COLO668 (cell line): ENCODE data around the gene NAB2.

Experiments
- DNase-seq: peaks from one replicate; lab custom pipeline; 2025; ENCODE audit not compliant: unreplicated experiment; lab: John Stamatoyannopoulos, UW

Gene NAB2

GRCh38 chr12:57092876-57093414, 4.0 kb downstream of the NAB2 start:
- DNase-seq = no peak

GRCh38 chr12:57093415-57094207, 4.7 kb downstream of the NAB2 start:
- no peak for DNase-seq

- DNase-seq = no peak
These were observed 5.6 kb downstream of the NAB2 start for GRCh38 chr12:57094208-57095160.

DNA sequence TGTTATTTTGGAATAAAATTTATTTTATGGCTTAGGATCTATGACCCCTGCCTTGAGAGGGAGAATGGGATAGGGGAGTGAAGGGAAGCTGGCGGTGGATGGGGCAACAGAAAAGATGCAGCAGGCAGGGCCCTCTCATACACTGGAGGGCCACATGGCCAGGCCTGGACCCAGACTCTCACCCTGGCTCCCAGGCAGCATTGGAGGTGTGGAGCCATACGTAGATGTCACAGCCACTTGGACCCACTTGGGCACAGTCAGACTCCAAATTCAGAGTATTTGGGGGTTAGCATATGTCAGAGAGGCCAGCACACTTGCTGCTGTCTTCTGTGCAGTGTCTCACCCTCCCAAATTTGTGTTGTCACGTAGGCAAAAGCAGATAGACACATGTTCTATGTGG, 6.5 kb downstream of the NAB2 start:
- no peak for DNase-seq

DNA sequence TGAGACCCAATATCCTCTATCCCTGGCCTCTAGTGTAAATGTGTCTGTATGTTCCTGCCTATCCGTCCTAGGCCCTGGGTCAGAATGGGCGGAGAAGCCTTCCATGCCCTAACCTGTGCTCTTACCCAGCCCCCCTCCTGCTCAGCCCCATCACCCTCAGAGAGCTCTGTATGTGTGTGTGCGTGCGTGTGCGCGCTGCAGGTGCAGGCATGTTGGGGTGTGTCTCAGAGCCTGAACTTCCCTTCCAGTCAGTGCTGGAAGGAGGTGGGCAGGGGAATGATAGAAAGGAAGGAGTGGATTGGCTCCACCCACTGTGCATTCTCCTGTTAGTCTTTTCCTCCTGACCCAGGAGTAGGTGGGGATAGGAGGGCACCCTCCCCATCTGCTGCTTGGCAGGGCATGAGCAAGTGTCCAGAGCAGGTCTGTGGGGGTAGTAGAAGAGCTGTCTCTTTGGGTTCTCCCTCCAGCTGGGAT, 7.2 kb downstream of the NAB2 start:
- DNase-seq = no peak

- no peak for DNase-seq
These were observed 8.0 kb downstream of the NAB2 start for GRCh38 chr12:57096748-57097553.

GRCh38 chr12:57097554-57097835, 8.6 kb downstream of the NAB2 start:
- no peak for DNase-seq

DNA sequence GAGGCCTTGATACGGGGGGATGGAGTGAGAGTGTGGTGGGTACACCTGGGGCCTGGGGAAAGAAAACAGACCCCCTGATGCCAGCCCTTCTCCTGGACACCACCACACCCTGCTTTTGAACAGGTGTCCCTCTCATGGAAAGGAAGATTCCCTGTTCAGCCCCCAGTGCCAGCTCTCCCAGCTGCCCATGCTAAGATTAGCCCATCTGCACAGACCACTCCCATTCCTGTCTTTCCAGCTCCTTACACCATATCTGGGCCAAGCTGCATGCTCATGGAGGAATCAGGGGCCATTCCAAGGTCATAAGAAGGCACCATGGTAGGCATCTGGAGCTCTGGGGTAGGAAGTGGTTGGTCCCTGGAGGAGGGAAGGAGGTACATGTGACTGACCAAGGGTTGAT, 9.6 kb downstream of the NAB2 start:
- no peak for DNase-seq

DNA sequence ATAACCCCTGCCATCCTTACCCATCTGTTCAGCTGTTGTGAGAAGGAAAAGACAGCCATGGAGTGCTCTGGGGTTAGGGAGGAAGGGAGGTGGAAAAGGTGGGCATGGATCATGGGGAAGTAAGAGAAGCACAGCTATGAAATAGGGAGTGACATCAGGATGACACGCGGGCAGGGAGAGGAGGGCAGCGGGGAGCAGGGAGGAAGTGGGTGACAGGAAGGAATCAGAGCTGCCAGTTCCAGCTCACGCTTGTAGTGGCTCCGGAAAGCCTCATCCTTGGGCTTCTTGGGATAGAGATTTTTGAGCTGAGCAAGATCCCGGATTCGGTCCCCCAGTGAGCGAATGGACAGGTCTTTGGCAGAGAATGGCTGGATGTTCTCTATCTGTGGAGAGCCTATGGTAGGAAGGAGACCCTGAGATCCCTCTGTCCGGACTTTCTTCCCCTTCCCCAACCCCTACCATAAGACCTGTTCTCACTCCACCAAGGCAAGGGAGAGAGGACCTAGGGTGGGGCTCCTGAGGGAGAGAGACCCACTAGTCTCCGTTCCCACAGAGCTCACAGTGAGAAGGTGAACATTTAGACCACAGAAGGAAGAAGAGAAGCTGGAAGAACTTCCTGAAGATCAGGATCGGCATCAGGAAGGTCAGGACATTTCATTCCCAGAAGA, 10.3 kb downstream of the NAB2 start:
- DNase-seq = no peak

- no peak for DNase-seq
These were observed 10.9 kb downstream of the NAB2 start for GRCh38 chr12:57099766-57100165.

- no peak for DNase-seq
These were observed 13.2 kb downstream of the NAB2 start for GRCh38 chr12:57101892-57102695.

- no peak for DNase-seq
These were observed 14.9 kb downstream of the NAB2 start for GRCh38 chr12:57103856-57104255.

DNA sequence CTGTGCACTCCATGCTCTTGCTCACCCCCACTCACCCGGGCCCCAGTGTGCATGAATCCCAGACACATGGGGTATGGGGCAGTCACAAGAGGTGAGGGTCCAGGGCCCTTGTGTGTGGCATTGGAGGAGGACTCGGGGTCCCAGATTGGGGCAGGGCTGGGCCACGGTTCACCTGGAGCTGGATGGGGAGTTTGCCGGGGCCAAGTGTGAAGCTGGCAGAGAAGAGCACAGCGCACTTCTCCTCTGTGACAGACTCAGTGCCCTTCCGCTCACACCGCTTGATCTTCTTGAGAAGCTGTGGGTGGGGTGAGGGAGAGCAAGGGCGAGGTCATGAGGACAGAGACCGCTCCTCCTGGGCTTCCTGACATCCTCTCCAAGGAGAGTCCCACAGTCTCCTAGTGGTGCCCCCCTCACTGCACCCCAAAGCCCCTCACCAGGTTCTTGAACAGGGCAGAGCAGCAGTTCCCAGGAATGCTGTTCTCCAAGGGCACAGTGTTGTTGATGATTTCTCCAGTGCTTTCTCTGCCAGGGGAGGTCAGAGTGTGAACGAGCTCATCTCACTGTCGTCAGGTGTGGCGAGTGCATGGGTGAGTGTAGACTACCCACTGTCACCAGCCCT, 15.5 kb downstream of the NAB2 start:
- DNase-seq = no peak

DNA sequence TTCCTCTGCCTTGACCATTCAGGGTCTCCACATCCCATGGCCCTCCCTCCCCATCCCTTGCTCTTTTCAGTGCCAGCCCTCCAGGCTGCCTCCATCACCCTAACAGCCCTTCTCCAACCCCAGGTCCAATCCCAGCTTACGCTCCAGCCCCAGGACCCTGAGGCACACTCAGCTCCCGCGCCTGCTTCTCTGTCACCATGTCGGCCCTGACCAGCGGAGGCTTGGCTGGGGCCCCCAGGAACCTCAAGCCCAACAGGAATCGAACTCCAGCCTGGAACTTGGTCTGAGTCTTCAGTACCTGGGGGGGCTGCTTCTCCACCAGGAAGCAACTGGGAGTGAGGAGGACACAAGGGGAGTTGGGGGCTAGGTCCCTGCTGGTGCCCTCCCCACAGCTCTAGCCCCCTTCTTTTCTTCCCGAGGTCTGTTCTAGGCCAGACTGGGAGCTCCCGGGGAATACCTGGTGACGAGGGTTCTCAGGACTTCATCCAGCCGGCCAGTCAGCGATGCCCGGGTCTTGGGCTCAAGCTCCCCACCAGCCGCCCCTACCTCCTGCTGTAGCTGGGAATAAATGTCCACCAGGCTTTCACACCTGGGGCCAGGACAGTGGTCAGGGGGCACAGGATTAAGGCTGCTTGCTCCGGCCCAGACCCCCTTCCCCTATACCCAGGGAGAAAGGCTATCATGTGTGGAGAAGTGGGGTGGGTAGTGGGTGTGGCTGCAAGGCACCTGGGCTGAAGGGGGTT, 16.3 kb downstream of the NAB2 start:
- DNase-seq = no peak

DNA sequence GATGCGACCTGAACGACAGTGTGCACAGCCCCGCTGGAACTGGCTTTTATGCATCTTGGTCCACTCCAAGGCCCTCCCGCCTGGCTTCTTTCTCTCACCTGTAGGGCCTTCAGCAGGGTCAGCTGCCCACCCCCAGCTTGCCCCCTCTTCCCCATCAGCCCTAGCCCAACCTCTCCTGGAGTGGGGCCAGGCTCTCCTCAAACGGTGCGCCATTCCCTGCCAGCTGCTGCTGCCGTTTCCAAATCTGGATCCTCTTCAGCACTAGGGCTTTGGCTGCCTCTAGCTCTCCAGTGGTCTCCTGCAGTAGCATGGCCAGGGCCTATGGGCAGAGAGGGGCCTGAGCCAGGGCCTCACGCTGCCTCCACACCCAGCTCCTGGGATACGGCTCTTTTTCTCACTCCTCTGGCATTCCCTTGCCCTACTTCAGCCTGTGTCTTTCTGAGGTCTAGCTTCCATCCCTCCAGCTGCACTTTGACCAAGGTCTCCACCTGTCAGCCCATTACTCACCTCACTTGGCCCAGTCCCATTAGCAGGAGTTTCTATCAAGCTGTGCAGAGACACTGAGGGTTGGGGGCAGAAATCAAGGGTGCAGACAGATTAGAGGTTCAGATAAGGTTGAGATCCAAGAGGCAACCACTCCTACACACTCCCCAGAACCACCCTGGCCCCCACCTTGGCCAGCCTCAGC, 17.3 kb downstream of the NAB2 start:
- no peak for DNase-seq

DNA sequence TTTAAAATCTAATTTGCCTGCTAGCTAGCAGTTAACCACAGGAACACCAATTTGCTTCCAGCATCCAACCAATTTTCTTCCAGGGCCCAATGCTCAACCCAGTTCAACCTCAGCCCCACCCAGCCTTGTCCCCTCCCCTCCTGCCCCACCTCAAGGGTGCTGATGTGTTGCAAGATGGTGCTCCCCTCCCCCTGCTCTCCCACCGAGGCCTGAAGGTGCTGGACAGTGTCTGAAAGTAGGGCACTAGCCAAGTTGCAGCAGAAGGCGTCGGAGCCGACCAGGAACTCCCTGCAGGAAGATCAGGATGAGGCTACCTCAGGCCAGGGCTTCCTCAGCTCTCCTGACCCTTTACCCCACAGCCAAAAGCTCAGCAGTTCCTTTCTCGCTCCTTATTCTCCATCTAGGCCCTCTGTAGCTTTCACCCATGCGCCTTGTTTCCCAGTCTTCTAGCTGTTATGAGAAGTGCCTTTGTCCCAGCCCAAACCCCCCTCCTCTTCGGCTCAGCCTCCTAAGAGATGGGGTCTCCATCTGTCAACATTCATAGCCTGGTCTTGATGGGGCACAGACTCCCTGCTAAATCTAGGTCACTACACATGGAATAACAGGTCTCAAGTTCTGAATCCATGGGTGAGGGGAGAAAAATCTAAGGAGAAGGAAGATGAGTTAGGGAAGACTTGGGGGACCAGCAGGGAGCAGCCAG, 18.7 kb downstream of the NAB2 start:
- DNase-seq = no peak
